ENCODE measurements around the gene APP. TPM values are rescaled to one million over a fixed set of nuclear protein-coding genes. Genes with fewer than 3 reads are reported as not detected.

Gene APP
- total and polyA plus RNA-seq, 2 of the 13 experiments (the other 11 are each of a cell fraction or from before 2014, with no cell fraction given) = 70.6 to 262 TPM

DNA sequence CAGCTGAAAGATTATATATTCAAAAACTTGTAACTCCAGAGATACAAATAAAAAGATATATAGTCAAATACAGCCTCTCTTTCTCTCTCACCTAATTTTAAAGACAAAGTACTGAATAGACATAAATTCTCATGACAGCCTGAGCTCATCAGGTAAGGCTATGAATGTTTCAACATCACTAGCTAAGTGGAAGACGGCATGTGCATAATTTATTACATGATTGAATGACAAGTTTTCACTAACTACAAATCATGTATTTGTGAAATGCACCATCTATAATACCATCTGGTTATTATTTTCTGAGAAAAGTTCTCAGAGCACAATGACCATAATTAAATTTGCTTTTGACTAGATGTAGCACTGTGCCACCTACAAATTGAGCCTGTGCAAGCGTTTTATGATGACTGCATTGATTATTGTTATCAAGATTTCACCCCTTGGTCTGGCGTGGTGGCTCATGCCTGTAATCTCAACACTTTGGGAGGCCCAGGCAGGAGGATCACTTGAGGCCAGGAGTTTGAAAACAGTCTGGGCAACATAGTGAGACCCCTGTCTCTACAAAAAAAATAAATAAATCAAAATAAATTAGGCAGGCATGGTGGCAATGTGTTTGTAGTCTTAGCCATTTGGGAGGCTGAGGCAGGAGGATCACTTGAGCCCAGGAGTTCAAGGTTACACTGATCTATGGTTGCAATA is 128.2 kb downstream of the APP start (continued):
- no peak for TF ChIP-seq ZNF18 (CRISPR knock-in tag; IDR thresholded peaks at IDR 0.05; ENCODE audit: insufficient replicate concordance)
- TF ChIP-seq ZNF121 (CRISPR knock-in tag; IDR thresholded peaks at IDR 0.05) = no peak
- TF ChIP-seq ZFX (CRISPR knock-in tag; IDR thresholded peaks at IDR 0.05; ENCODE audit: low read depth) = no peak
- no peak for TF ChIP-seq GPN1 (CRISPR knock-in tag; IDR thresholded peaks at IDR 0.05; ENCODE audit: borderline replicate concordance)
- no peak for TF ChIP-seq GFI1 (CRISPR knock-in tag; IDR thresholded peaks at IDR 0.05; ENCODE audit: borderline replicate concordance)
- no peak for TF ChIP-seq NFKB2 (CRISPR knock-in tag; IDR thresholded peaks at IDR 0.05; ENCODE audit: borderline replicate concordance)

DNA sequence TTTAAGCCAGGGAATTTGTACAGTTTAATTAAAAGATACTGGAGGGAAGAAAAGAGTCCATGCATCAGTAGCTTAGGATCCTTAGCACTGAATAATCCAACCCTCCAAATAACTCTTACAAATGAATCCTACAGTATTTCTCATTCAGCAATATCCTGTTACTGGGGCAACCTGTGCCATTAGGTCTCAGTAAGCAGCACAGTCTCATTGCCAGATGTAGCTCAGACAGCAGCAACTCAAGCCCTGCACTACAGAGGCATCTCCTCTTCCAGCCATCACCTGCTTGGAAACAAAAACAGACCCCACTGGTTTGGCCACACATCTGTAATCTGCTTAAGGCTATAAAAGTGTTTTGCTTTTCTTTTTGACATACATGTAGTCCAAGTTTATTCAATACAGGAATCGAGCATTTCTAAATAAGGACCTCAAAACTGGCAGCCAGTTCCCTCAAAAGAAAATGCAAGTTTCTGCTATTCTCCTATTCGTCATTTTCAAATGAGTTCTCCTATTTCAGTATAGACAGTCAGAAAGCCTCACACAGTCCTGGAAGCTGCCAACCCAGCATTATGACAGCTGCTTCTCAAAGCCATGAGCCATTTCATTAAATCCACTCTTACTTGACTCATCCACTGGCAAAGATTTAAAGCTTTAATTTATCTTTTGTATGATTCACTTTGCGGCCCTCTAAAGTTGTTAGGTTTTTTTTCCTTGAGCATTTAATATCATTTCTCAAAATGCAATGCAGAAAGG is 129.0 kb downstream of the APP start:
- CTCF ChIA-PET (ENCODE audit: low intra/inter-chr PET ratio, low total read pairs) = no interaction called here
- intact Hi-C loops (cut with micrococcal nuclease; ENCODE audit: unreplicated experiment) = no loop called here
- TF ChIP-seq, protein P1, sequence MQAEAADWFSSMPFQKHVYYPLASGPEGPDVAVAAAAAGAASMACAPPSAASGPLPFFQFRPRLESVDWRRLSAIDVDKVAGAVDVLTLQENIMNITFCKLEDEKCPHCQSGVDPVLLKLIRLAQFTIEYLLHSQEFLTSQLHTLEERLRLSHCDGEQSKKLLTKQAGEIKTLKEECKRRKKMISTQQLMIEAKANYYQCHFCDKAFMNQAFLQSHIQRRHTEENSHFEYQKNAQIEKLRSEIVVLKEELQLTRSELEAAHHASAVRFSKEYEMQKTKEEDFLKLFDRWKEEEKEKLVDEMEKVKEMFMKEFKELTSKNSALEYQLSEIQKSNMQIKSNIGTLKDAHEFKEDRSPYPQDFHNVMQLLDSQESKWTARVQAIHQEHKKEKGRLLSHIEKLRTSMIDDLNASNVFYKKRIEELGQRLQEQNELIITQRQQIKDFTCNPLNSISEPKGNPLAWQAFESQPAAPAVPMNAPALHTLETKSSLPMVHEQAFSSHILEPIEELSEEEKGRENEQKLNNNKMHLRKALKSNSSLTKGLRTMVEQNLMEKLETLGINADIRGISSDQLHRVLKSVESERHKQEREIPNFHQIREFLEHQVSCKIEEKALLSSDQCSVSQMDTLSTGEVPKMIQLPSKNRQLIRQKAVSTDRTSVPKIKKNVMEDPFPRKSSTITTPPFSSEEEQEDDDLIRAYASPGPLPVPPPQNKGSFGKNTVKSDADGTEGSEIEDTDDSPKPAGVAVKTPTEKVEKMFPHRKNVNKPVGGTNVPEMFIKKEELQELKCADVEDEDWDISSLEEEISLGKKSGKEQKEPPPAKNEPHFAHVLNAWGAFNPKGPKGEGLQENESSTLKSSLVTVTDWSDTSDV (CRISPR knock-in tag; IDR thresholded peaks at IDR 0.05) = no peak
- TF ChIP-seq ATF1 (CRISPR knock-in tag; IDR thresholded peaks at IDR 0.05) (no peak), ZBTB3 (CRISPR knock-in tag; IDR thresholded peaks at IDR 0.05; ENCODE audit: borderline replicate concordance, low read depth) (no peak), ZHX1 (CRISPR knock-in tag; IDR thresholded peaks at IDR 0.05; ENCODE audit: low read depth) (no peak), HNRNPL (IDR thresholded peaks at IDR 0.05; ENCODE audit: low read depth, low read length) (no peak)

More for the DNA sequence above, 129.0 kb downstream of the APP start:
- no peak overlapping the region for H3K9ac ChIP-seq (ENCODE audit: insufficient read depth, low read depth, low read length)
- POLR2A ChIA-PET = no interaction called here
- H3K79me2 ChIP-seq (ENCODE audit: insufficient read depth, low read length) = no peaks in the 10 kb centered on the region
- H4K20me1 ChIP-seq (ENCODE audit: insufficient read depth, low read length) = no peaks in the 10 kb centered on the region
- H3K9me3 ChIP-seq (ENCODE audit: low read length) = no peaks in the 10 kb centered on the region
- H3K4me2 ChIP-seq (ENCODE audit: low read depth, low read length) = no peak overlapping the region
- BruUV-seq (replicated peaks) = no TSS peak
- H3K36me3 ChIP-seq (replicated peaks in 1 of 2; ENCODE audit: control insufficient read depth in 1 of 2, insufficient read depth in 2 of 2, low read length in 2 of 2) = peaks cover 0 to 4% of the 10 kb centered on the region in 2 experiments; a peak in 3 of 5 replicates
- no peak overlapping the region for H2AFZ ChIP-seq (ENCODE audit: low read length)
- in situ Hi-C loops (cut with HindIII; ENCODE audit: extremely low pct_ligation_motif_present, low pct_unique_long_range_greater_than_20kb) = no loop called here
- DNase-seq (ENCODE audit: low spot score) (no peak), ATAC-seq (no peak), FAIRE-seq (no peak)
- 53% methylated on average over 3 of the region's 3 CpGs for WGBS (ENCODE audit: low lambda C conversion rate)
- no peak overlapping the region for H3K27ac ChIP-seq (ENCODE audit: extremely low read length, insufficient read depth, low read length)
- no peaks in the 10 kb centered on the region for H3K4me1 ChIP-seq (ENCODE audit: insufficient read depth, low read length)
- H3K27me3 ChIP-seq (ENCODE audit: control insufficient read depth in 1 of 2, insufficient read depth in 2 of 2, low read length in 2 of 2) = no peaks in the 10 kb centered on the region
- H3K4me3 ChIP-seq (replicated peaks in 1 of 3; ENCODE audit: insufficient read depth in 1 of 3, low read depth in 2 of 3, low read length in 3 of 3) = no peak overlapping the region

All from HepG2 (cell line).